Endothelial cell of umbilical vein (primary cell): Measurements from ENCODE around the gene SNAP25. TPM values are rescaled to one million over a fixed set of nuclear protein-coding genes. Genes with fewer than 3 reads are reported as not detected.

ENCODE experiments used
- BruUV-seq: library from RNA; stranded (reverse); fragments of 400-500 nt; replicated peaks from 2 replicates; lab custom pipeline; 2021; lab: Mats Ljungman, UMichigan
- CTCF ChIA-PET: fragments of 300-600, 350-600 bp; sonication (Branson Sonifier 250); formaldehyde crosslinking; loops from one replicate; lab custom pipeline; 2021; ENCODE audit warnings: antibody characterized with exemption, inconsistent platforms; lab: Charles Lee
- POLR2A ChIA-PET: fragments of 300-600, 350-600 bp; sonication (Branson Sonifier 250); formaldehyde crosslinking; loops from one replicate; lab custom pipeline; 2021; ENCODE audit warnings: antibody characterized with exemption, inconsistent platforms; lab: Charles Lee
- DNase-seq: peaks from one replicate; pipeline ENCODE4 v3.0.0-alpha.2; 2011; ENCODE audit warnings: low read depth, low spot score
- FAIRE-seq: peaks from 2 replicates; lab custom pipeline; 2011; peaks lifted over from hg19 to GRCh38; lab: Jason Lieb, UNC
- H2AFZ ChIP-seq: 2 replicates; pipeline ENCODE4 v1.6.0; 2012; ENCODE audit warnings: low read depth, low read length, control low read depth, inconsistent platforms
- H3K27ac ChIP-seq: 2 replicates; pipeline ENCODE4 v1.5.1; 2011; ENCODE audit warnings: low read depth, mild to moderate bottlenecking, control low read depth, low read length, moderate library complexity; ENCODE audit not compliant: insufficient read depth
- H3K27me3 ChIP-seq, 2 experiments: 2 replicates each; pipeline versions ENCODE4 v1.6.0 to v1.6.1; 2011; ENCODE audit warnings: low read length in 2 of 2, mixed read lengths in 1 of 2; ENCODE audit not compliant: control insufficient read depth in 2 of 2, insufficient read depth in 2 of 2
- H3K36me3 ChIP-seq, 2 experiments: 2 replicates in 1 of 2; 3 replicates in 1 of 2; pipeline ENCODE4 v1.5.1; 2011; ENCODE audit warnings: low read length in 2 of 2, mild to moderate bottlenecking in 1 of 2, moderate library complexity in 1 of 2; ENCODE audit not compliant: control insufficient read depth in 2 of 2, insufficient read depth in 2 of 2; ENCODE audit errors: extremely low read depth in 1 of 2
- H3K4me1 ChIP-seq: 3 replicates; pipeline ENCODE4 v1.5.1; 2011; ENCODE audit warnings: mild to moderate bottlenecking, low read length; ENCODE audit not compliant: control insufficient read depth, insufficient read depth; ENCODE audit errors: extremely low read depth
- H3K4me2 ChIP-seq: 2 replicates; pipeline ENCODE4 v1.6.1; 2011; ENCODE audit warnings: low read length, control low read depth, mixed read lengths; ENCODE audit not compliant: insufficient read depth
- H3K4me3 ChIP-seq, 3 experiments: fragments of 200-600 bp in 1 of 3; sonication (generic), shearing (Covaris generic) in 1 of 3; replicated peaks in 1 of 3; 2 replicates each; pipeline ENCODE4 v1.5.1; 2011 to 2016; ENCODE audit warnings: control low read depth in 3 of 3, low read length in 3 of 3, mild to moderate bottlenecking in 2 of 3, inconsistent platforms in 1 of 3, low read depth in 1 of 3, moderate library complexity in 1 of 3; ENCODE audit not compliant: insufficient read depth in 1 of 3
- H3K79me2 ChIP-seq: 2 replicates; pipeline ENCODE4 v1.6.0; 2012; ENCODE audit warnings: low read length, inconsistent platforms; ENCODE audit not compliant: control insufficient read depth, insufficient read depth
- H3K9ac ChIP-seq: replicated peaks from 2 replicates; pipeline ENCODE3; 2011; ENCODE audit warnings: low read length, control low read depth; ENCODE audit not compliant: insufficient read depth; ENCODE audit errors: extremely low read depth
- H3K9me1 ChIP-seq: replicated peaks from 3 replicates; pipeline ENCODE4 v1.6.0; 2011; ENCODE audit warnings: mild to moderate bottlenecking, low read length; ENCODE audit not compliant: control insufficient read depth, insufficient read depth; ENCODE audit errors: extremely low read depth
- H3K9me3 ChIP-seq: replicated peaks from 2 replicates; pipeline ENCODE4 v1.5.1; 2012; ENCODE audit warnings: low read length, inconsistent platforms; ENCODE audit not compliant: control insufficient read depth, insufficient read depth
- H4K20me1 ChIP-seq: replicated peaks from 2 replicates; pipeline ENCODE3; 2011; ENCODE audit warnings: mild to moderate bottlenecking, low read length; ENCODE audit not compliant: control insufficient read depth, insufficient read depth; ENCODE audit errors: extremely low read depth
- EZH2 ChIP-seq: IDR thresholded peaks from 2 replicates; pipeline ENCODE4 v1.6.1; 2012; ENCODE audit warnings: borderline replicate concordance, low read depth, mild to moderate bottlenecking, moderate library complexity, low read length, inconsistent platforms; ENCODE audit not compliant: severe bottlenecking
- FOS ChIP-seq: IDR thresholded peaks from 2 replicates; pipeline ENCODE4 v1.6.1; 2011; ENCODE audit warnings: mild to moderate bottlenecking, low read length, moderate library complexity, borderline replicate concordance; ENCODE audit not compliant: insufficient read depth
- GATA2 ChIP-seq: IDR thresholded peaks from 2 replicates; pipeline ENCODE4 v1.7.0; 2011; ENCODE audit warnings: low read depth, mild to moderate bottlenecking, moderate library complexity, mixed read lengths, low read length; ENCODE audit not compliant: insufficient read length, insufficient read depth
- JUN ChIP-seq: IDR thresholded peaks from 2 replicates; pipeline ENCODE4 v1.6.1; 2011; ENCODE audit warnings: borderline replicate concordance, low read depth; ENCODE audit not compliant: insufficient read length, insufficient read depth
- MYC ChIP-seq: IDR thresholded peaks from one replicate; pipeline ENCODE4 v1.6.1; 2011; ENCODE audit warnings: mild to moderate bottlenecking, low read depth, low read length
- POLR2A ChIP-seq: IDR thresholded peaks from 2 replicates; pipeline ENCODE4 v1.6.1; 2012; ENCODE audit warnings: low read depth, mild to moderate bottlenecking, control low read depth, low read length
- POLR2AphosphoS5 ChIP-seq: IDR thresholded peaks from 2 replicates; pipeline ENCODE4 v1.6.1; 2012; ENCODE audit warnings: low read depth, mild to moderate bottlenecking, control low read depth, low read length, moderate library complexity; ENCODE audit not compliant: insufficient read depth
- dilution Hi-C: fragments of 300-500 bp; cut with MboI; formaldehyde crosslinking; loops from one replicate; pipeline ENCODE4 v1.15.0; 2019; ENCODE audit warnings: low sequenced_read_pairs; ENCODE audit not compliant: extremely low pct_ligation_motif_present
- intact Hi-C: fragments of 100-400 bp; cut with micrococcal nuclease; formaldehyde crosslinking; loops from one replicate; pipeline ENCODE4 v1.10.0; 2022
- polyA plus RNA-seq, 4 experiments: library from polyadenylated mRNA; depleted of rRNA in 3 of 4; stranded (reverse) in 3 of 4; unstranded in 1 of 4; fragments of >200 nt; gene quantifications; 2 replicates each; pipeline versions ENCODE4 v1.2.1 to v1.2.3, GENCODE V29; 2011 to 2012; ENCODE audit warnings: missing spikeins in 1 of 4
- total RNA-seq: library from RNA; stranded (reverse); gene quantifications from 2 replicates; pipeline ENCODE4 v1.2.3, GENCODE V29; 2021
- TF ChIP-seq, protein P1 (sequence below), 2 donors: IDR thresholded peaks; 1 replicate in 1 of 2; 2 replicates in 1 of 2; pipeline ENCODE4 v1.5.1; 2011; ENCODE audit warnings: low read length in 2 of 2, mild to moderate bottlenecking in 2 of 2, moderate library complexity in 2 of 2, control low read depth in 1 of 2, inconsistent platforms in 1 of 2, low read depth in 1 of 2; ENCODE audit not compliant: insufficient read depth in 1 of 2; ENCODE audit errors: extremely low read depth in 1 of 2
- TF ChIP-seq, protein P2 (sequence below): IDR thresholded peaks from 2 replicates; pipeline ENCODE4 v1.6.1; 2011; ENCODE audit not compliant: insufficient read depth, insufficient read length

SNAP25 gene
- total and polyA plus RNA-seq, 2 donors (not counting 3 experiments of a cell fraction or from before 2014, with no cell fraction given) = 3.9 to 4.4 TPM

DNA sequence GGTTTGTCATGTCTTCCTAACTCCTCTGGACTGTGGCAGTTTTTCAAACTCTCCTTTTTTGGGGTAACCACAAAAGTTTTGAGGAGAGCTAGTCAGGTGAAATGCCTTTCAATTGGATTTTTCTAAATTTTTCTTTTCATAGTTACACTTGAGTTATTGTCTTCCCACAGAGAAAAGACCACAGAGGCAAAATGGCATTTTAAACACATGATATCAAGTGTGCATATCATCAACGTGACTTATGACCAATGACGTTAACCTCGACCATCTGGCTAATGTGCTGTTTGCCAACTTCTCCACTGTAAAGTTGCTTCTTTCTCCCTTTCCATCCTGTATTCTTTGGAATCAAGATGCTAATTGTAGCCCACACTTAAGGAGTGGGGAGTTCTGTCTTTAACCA lies 41.3 kb upstream of the SNAP25 start:
- dilution Hi-C loops = no loop called here
- TF ChIP-seq, protein P1, sequence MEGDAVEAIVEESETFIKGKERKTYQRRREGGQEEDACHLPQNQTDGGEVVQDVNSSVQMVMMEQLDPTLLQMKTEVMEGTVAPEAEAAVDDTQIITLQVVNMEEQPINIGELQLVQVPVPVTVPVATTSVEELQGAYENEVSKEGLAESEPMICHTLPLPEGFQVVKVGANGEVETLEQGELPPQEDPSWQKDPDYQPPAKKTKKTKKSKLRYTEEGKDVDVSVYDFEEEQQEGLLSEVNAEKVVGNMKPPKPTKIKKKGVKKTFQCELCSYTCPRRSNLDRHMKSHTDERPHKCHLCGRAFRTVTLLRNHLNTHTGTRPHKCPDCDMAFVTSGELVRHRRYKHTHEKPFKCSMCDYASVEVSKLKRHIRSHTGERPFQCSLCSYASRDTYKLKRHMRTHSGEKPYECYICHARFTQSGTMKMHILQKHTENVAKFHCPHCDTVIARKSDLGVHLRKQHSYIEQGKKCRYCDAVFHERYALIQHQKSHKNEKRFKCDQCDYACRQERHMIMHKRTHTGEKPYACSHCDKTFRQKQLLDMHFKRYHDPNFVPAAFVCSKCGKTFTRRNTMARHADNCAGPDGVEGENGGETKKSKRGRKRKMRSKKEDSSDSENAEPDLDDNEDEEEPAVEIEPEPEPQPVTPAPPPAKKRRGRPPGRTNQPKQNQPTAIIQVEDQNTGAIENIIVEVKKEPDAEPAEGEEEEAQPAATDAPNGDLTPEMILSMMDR (IDR thresholded peaks at IDR 0.05; ENCODE audit: extremely low read depth in 1 of 2, insufficient read depth in 1 of 2, low read depth in 1 of 2, low read length in 2 of 2) = no peak
- TF ChIP-seq GATA2 = no peak
- no peak for TF ChIP-seq POLR2A
- no peak for DNase-seq
- Histone ChIP-seq H4K20me1 (no peaks in the 10 kb centered on the region), H3K36me3 (no peaks in the 10 kb centered on the region), H3K4me1 (peaks cover 5% of the 10 kb centered on the region), H3K79me2 (no peaks in the 10 kb centered on the region), H3K27ac (no peak overlapping the region), H3K9me3 (no peaks in the 10 kb centered on the region), H3K4me3 (no peak overlapping the region), H3K27me3 (peaks cover 13 to 15% of the 10 kb centered on the region in 2 experiments), H3K4me2 (no peak overlapping the region), H3K9me1 (no peaks in the 10 kb centered on the region), H2AFZ (no peak overlapping the region), H3K9ac (no peak overlapping the region)
- no peak for FAIRE-seq
- POLR2A ChIA-PET = no interaction called here
- intact Hi-C loops = no loop called here
- CTCF ChIA-PET = no interaction called here
- no TSS peak for BruUV-seq

DNA sequence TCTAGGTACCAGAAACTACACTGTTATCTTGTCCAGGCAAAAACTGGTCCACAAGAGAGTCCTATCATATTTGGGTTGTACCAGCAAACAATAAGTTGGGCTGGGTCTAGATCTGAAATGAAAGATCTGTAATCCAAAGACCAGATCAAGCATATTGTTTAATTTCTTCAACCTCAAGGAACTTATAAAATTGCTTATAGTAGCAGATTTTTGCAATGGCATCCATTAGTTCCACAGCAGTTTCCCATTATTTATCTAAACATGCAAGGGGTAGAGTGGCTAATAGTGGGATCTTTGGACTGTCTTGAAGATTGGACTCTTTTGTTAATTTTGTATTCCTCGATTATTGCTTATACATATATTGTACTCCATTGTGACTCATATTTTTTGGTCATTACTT lies 40.5 kb upstream of the SNAP25 start:
- DNase-seq = no peak

More for the DNA sequence above, 40.5 kb upstream of the SNAP25 start:
- Histone ChIP-seq H3K79me2 (no peaks in the 10 kb centered on the region), H3K9me1 (no peaks in the 10 kb centered on the region), H3K9me3 (no peaks in the 10 kb centered on the region), H3K27ac (no peak overlapping the region), H3K27me3 (peaks cover 12 to 15% of the 10 kb centered on the region in 2 experiments), H3K36me3 (no peaks in the 10 kb centered on the region), H3K4me2 (no peak overlapping the region), H3K4me3 (no peak overlapping the region), H3K9ac (no peak overlapping the region), H4K20me1 (no peaks in the 10 kb centered on the region), H2AFZ (no peak overlapping the region), H3K4me1 (no peaks in the 10 kb centered on the region)
- no TSS peak for BruUV-seq
- intact Hi-C loops = no loop called here
- no peak for FAIRE-seq
- ChIA-PET POLR2A (no interaction called here), CTCF (interaction anchor here (1.0 to 1.3 kb wide), 4 partner anchors 8 to 189 kb away, joined by 3 to 4 read pairs (median 3); no protein-coding TSS in a partner anchor)
- dilution Hi-C loops = no loop called here
- no peak for TF ChIP-seq POLR2A
- no peak for TF ChIP-seq JUN
- TF ChIP-seq, protein P2, sequence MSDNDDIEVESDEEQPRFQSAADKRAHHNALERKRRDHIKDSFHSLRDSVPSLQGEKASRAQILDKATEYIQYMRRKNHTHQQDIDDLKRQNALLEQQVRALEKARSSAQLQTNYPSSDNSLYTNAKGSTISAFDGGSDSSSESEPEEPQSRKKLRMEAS = no peak
- no peak for TF ChIP-seq GATA2
- no peak for TF ChIP-seq EZH2
- no peak for TF ChIP-seq MYC
- TF ChIP-seq POLR2AphosphoS5 = no peak
- TF ChIP-seq, protein P1 (IDR thresholded peaks at IDR 0.05; ENCODE audit: extremely low read depth in 1 of 2, insufficient read depth in 1 of 2, low read depth in 1 of 2, low read length in 2 of 2) = no peak
- no peak for TF ChIP-seq FOS
